Measurements from ENCODE around the gene KCNQ1. TPM values are rescaled to one million over a fixed set of nuclear protein-coding genes. Genes with fewer than 3 reads are reported as not detected.

The KCNQ1 gene
- total RNA-seq, 4 donors from 2014 or later: 3.2 to 12.7 (median 5.5) TPM

DNA sequence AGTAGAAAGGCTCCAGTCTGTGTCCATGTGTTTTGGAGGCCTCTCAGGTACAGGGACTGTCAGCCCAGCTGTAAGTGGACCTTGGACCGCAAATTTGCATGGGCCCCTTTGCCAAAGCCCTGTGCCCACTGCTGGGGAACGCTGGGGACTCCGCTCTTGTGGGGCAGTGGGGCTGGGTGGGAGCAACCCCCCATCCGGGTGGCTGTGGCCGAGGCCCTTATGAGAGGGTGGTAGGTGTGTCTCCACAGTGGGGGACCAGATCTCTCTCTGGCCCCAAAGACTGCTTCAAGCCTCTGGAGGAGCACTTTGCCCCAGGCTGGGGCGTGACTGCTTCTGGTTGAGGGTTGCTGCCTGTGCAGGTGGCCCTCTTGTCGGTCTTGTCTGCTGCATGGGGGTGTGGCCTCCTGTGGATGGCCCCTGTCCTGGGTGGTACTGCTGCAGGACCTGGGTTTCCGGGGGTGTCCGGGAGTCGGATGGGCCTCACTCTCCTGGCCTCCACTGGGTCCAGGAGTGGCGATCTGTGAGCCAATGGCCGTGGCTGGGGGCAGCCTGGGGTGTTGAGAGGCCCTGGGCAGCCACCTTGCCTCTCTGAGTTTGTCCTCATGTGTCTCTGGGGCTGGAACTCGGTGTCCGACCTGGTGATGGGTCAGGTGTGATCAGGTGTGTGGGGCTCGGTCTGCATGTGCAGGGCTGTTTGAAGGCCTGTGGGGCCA lies 15.9 kb downstream of the KCNQ1 start:
- TF ChIP-seq, protein P1, sequence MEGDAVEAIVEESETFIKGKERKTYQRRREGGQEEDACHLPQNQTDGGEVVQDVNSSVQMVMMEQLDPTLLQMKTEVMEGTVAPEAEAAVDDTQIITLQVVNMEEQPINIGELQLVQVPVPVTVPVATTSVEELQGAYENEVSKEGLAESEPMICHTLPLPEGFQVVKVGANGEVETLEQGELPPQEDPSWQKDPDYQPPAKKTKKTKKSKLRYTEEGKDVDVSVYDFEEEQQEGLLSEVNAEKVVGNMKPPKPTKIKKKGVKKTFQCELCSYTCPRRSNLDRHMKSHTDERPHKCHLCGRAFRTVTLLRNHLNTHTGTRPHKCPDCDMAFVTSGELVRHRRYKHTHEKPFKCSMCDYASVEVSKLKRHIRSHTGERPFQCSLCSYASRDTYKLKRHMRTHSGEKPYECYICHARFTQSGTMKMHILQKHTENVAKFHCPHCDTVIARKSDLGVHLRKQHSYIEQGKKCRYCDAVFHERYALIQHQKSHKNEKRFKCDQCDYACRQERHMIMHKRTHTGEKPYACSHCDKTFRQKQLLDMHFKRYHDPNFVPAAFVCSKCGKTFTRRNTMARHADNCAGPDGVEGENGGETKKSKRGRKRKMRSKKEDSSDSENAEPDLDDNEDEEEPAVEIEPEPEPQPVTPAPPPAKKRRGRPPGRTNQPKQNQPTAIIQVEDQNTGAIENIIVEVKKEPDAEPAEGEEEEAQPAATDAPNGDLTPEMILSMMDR (IDR thresholded peaks at IDR 0.05; ENCODE audit: low read depth): no peak

DNA sequence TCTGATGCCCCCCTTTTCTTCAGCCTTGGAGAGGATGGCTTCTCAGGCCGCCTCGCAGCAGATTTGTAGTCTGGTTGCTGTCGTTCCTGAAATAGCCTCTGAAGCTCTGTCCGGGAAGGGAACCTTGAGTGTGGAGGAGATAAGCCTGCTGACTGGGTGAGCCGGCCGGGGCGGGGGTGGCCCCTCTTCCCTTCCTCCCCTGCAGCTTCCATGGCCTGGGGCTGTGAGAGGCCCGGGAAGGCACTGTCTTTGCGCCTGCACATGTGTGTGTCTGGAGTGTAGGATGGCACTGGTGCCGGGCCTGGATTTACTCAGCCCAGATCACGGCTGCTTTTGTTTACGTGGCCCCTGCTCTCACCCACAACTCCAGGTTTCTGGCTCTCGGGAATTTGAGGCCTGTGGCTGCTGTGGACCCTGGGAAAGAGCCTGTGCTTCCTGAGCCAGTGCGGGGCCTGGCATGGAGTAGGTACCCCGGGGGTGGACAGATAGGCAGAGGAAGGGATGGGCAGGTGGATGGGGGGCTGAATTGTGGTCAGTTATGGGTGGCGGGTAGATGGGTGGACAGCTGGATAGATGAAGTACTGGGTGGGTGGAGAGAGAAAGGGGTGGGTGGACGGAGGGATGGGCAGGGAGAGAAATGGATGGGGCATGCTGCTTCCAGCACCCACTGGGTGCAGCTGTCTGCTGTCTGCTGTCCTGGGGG lies 16.6 kb downstream of the KCNQ1 start:
- TF ChIP-seq, protein P1 (IDR thresholded peaks at IDR 0.05; ENCODE audit: low read depth): no peak

DNA sequence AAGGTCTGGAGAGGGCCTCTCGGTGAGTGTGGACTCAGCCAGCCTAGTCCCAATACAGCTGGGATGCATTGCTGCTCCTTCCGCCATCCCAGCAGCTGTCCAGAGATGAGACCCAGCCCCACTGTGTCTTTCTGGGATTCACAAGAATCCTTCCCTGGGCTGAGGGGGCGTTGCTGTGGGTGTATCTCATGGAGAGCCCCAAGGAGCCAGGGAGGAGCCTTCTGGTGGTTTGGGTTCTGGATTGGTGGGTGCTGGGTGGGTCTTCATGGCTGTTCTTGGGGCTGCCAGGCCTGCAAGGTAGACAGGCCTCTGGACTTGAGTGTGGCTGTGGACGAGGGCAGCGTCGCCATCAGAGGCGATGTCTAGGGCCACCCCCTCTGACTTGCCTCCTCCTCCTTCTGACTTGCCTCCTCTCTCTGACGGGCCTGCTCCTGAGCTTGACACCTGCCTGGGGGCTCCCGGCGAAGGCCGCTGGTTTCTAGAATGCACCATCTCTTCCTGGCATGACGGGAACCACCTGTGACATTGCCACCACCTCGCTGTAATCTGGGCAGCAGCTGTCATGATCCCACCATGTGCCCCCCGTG lies 17.2 kb downstream of the KCNQ1 start:
- TF ChIP-seq, protein P1 (IDR thresholded peaks at IDR 0.05; ENCODE audit: low read depth): no peak

DNA sequence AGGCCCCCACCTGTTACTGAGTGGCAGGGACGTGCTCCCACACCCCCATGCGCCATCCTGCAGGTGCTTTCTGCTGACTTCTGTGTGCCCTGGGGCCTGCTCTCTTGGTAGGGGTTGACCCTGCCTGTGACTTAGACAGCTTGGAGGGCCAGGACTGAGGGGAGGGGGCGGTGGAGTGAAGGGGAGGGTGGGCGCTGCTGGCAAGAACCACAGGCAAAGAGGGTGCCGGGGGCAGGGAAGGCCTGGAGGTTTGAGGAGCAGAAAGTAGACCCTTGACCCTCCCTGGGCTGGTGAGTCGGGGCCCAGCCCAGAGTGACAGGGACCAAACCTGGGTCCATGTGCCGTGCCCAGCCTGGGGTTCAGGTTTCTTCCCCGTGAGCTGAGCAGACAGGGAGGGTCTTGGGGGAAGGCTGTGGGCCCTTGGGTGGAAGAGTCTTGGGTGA lies 17.8 kb downstream of the KCNQ1 start:
- TF ChIP-seq, protein P1 (IDR thresholded peaks at IDR 0.05; ENCODE audit: low read depth): no peak

DNA sequence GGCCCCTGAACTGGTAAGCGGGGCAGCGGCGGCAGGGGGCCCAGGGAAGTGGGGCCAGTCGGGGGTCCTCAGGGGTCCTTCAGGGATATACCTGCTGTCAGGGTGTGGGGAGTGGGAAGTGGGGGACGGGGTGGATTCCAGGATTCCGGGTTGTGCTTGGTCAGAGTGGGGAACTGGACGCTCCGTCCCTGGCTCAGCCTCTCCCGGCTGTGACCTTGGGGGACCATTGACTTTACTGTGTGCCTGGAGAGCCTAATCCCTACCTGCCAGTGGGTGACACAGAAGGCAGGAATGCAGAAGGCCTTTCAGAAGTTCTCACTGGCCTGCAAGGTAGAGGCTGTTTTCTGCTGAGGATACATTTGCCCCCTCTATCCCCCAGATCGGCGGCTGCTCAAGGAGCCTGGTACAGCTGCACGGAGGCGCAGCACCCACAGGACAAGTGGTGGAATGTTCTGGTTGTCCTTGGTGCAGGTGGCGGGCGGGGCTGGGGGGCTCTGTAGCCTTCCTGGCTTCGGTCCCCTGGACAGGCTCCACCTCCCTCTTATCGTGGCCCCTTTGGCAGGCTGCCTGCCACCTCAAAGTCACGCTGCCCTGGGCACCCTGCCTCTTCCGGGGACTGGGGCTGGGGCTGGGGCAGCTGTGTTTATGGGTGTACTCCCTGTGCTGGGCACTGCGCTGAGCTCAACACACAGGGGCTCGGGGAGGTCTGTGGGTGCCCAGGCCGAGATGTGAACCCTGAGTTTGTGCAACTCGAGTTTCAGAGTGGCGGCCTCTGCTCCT lies 18.4 kb downstream of the KCNQ1 start:
- TF ChIP-seq, protein P1 (IDR thresholded peaks at IDR 0.05; ENCODE audit: low read depth): no peak

DNA sequence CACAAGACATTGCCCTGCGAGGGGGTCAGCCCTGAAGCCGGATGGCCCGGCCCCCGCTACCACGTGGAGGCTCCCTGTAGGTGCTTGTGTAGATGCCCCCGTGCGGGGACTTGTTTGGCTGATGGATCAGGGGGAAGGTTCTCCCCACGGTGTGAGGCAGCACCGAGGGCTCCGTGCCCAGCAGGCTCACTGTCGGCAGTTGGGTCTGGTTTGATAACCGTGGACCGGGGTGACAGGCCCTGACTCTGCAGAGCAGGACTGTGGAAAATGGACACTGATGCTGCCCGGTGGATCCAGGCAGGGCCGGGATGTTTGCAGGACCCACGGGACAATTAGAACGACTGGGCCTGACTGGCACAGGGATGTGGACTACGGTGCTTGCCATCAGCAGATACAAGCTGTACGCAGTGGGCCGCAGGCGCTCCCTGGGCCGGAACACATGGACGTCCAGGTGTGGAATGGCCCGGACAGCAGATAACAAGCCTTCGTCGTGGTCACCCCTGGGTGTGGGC lies 19.0 kb downstream of the KCNQ1 start:
- TF ChIP-seq, protein P1 (IDR thresholded peaks at IDR 0.05; ENCODE audit: low read depth): no peak
